Subcutaneous adipose tissue (tissue), 4 donors: ENCODE data around the gene EGR1. TPM values are rescaled to one million over a fixed set of nuclear protein-coding genes. Genes with fewer than 3 reads are reported as not detected.

Experiments
- CTCF ChIP-seq: fragments of 450-650 bp; IDR thresholded peaks from one replicate; pipeline ENCODE4 v1.5.1; 2016; ENCODE audit warnings: low read depth, mild to moderate bottlenecking, control low read depth, antibody characterized with exemption, moderate library complexity
- total RNA-seq, 4 donors: library from RNA; depleted of rRNA; stranded (reverse); fragments of >200 nt; gene quantifications; one replicate each; pipeline ENCODE4 v1.1.0, GENCODE V29; 2016

Gene EGR1
- total RNA-seq, 4 donors from 2014 or later, result 2.6 to 21.5 (median 10.4) TPM

GRCh38 chr5:138472353-138472752 lies 7.1 kb downstream of the EGR1 start:
- no peak for TF ChIP-seq CTCF

GRCh38 chr5:138476918-138477317 lies 11.6 kb downstream of the EGR1 start:
- no peak for TF ChIP-seq CTCF

GRCh38 chr5:138482638-138483037 lies 17.4 kb downstream of the EGR1 start:
- TF ChIP-seq CTCF, result no peak

- no peak for TF ChIP-seq CTCF
Observed at GRCh38 chr5:138488481-138488945, 23.2 kb downstream of the EGR1 start.

- TF ChIP-seq CTCF, result no peak
Observed at GRCh38 chr5:138489683-138490061, 24.4 kb downstream of the EGR1 start.

GRCh38 chr5:138490648-138491283 lies 25.5 kb downstream of the EGR1 start:
- TF ChIP-seq CTCF, result no peak

- no peak for TF ChIP-seq CTCF
Observed at GRCh38 chr5:138491284-138491648, 26.0 kb downstream of the EGR1 start.
